Liver (tissue), 9 donors: ENCODE data around the gene CD79B. TPM values are rescaled to one million over a fixed set of nuclear protein-coding genes. Genes with fewer than 3 reads are reported as not detected.

Source experiments
- DNase-seq: peaks from one replicate; pipeline ENCODE4 v3.0.0-alpha.2; 2017; ENCODE audit warnings: low spot score
- H3K27ac ChIP-seq, 2 donors: one replicate each; pipeline ENCODE4 v1.7.0; 2013; ENCODE audit warnings: inconsistent platforms in 2 of 2, low read length in 2 of 2, control low read depth in 1 of 2, low read depth in 1 of 2, mild to moderate bottlenecking in 1 of 2
- H3K27me3 ChIP-seq, 4 donors: one replicate each; pipeline versions ENCODE4 v1.6.1 to v1.7.0; 2013; ENCODE audit warnings: low read length in 3 of 4, inconsistent platforms in 1 of 4, mild to moderate bottlenecking in 1 of 4, moderate library complexity in 1 of 4; ENCODE audit not compliant: control insufficient read depth in 4 of 4, insufficient read depth in 4 of 4
- H3K36me3 ChIP-seq, 4 donors: one replicate each; pipeline versions ENCODE4 v1.6.1 to v1.7.0; 2013; ENCODE audit warnings: low read length in 3 of 4, mild to moderate bottlenecking in 3 of 4, low read depth in 1 of 4, moderate library complexity in 1 of 4; ENCODE audit not compliant: control insufficient read depth in 4 of 4, insufficient read depth in 3 of 4
- H3K4me1 ChIP-seq, 4 donors: one replicate each; pipeline versions ENCODE4 v1.6.1 to v1.7.0; 2013; ENCODE audit warnings: low read length in 3 of 4, mild to moderate bottlenecking in 3 of 4, moderate library complexity in 1 of 4; ENCODE audit not compliant: control insufficient read depth in 4 of 4, insufficient read depth in 4 of 4
- H3K4me3 ChIP-seq, 3 donors: one replicate each; pipeline versions ENCODE4 v1.6.1 to v1.7.0; 2013; ENCODE audit warnings: low read length in 3 of 3, control low read depth in 1 of 3, low read depth in 1 of 3, mild to moderate bottlenecking in 1 of 3
- H3K9ac ChIP-seq, 2 donors: one replicate each; pipeline ENCODE4 v1.7.0; 2013; ENCODE audit warnings: low read length in 2 of 2, mild to moderate bottlenecking in 2 of 2, moderate library complexity in 2 of 2, control low read depth in 1 of 2, low read depth in 1 of 2
- H3K9me3 ChIP-seq, 4 donors: one replicate each; pipeline versions ENCODE4 v1.6.1 to v1.7.0; 2013; ENCODE audit warnings: low read length in 3 of 4; ENCODE audit not compliant: control insufficient read depth in 4 of 4
- ATF3 ChIP-seq: IDR thresholded peaks from 2 replicates; pipeline ENCODE4 v1.6.1; 2016; ENCODE audit warnings: antibody characterized with exemption
- CTCF ChIP-seq: fragments of 150-350 bp; IDR thresholded peaks from 2 replicates; pipeline ENCODE4 v1.5.1; 2017; ENCODE audit warnings: improper control_type of control experiment, low read depth, low read length; ENCODE audit not compliant: missing input control
- EGR1 ChIP-seq, 2 donors: IDR thresholded peaks; 2 replicates each; pipeline ENCODE4 v1.6.1; 2016 to 2018; ENCODE audit warnings: antibody characterized with exemption in 2 of 2, low read depth in 2 of 2
- GABPA ChIP-seq, 2 donors: IDR thresholded peaks in 1 of 2; conservative IDR thresholded peaks in 1 of 2; 2 replicates each; pipeline ENCODE4 v1.6.1; 2016; ENCODE audit warnings: antibody characterized with exemption in 2 of 2, mild to moderate bottlenecking in 1 of 2, moderate library complexity in 1 of 2
- HNF4A ChIP-seq, 2 donors: conservative IDR thresholded peaks; 2 replicates each; pipeline ENCODE4 v1.6.1; 2016; ENCODE audit warnings: antibody characterized with exemption in 2 of 2, mild to moderate bottlenecking in 2 of 2
- HNF4G ChIP-seq: IDR thresholded peaks from 2 replicates; pipeline ENCODE4 v1.6.1; 2016; ENCODE audit warnings: antibody characterized with exemption
- JUND ChIP-seq, 2 donors: IDR thresholded peaks; 2 replicates each; pipeline ENCODE4 v1.6.1; 2016; ENCODE audit warnings: antibody characterized with exemption in 2 of 2
- MAX ChIP-seq: IDR thresholded peaks from 2 replicates; pipeline ENCODE4 v1.6.1; 2016; ENCODE audit warnings: antibody characterized with exemption
- NR2F2 ChIP-seq: IDR thresholded peaks from 2 replicates; pipeline ENCODE4 v1.6.1; 2016; ENCODE audit warnings: antibody characterized with exemption
- RAD21 ChIP-seq, 2 donors: IDR thresholded peaks; 2 replicates each; pipeline ENCODE4 v1.6.1; 2016; ENCODE audit warnings: antibody characterized with exemption in 2 of 2, mild to moderate bottlenecking in 2 of 2
- RXRA ChIP-seq, 2 donors: IDR thresholded peaks; 2 replicates each; pipeline ENCODE4 v1.6.1; 2017 to 2018; ENCODE audit warnings: antibody characterized with exemption in 2 of 2, mild to moderate bottlenecking in 1 of 2
- SP1 ChIP-seq: IDR thresholded peaks from 2 replicates; pipeline ENCODE4 v1.6.1; 2018; ENCODE audit warnings: antibody characterized with exemption, mild to moderate bottlenecking
- TAF1 ChIP-seq: conservative IDR thresholded peaks from 2 replicates; pipeline ENCODE4 v1.6.1; 2016; ENCODE audit warnings: antibody characterized with exemption, mild to moderate bottlenecking
- YY1 ChIP-seq: IDR thresholded peaks from 2 replicates; pipeline ENCODE4 v1.6.1; 2016; ENCODE audit warnings: antibody characterized with exemption, mild to moderate bottlenecking
- ZBTB33 ChIP-seq: IDR thresholded peaks from 2 replicates; pipeline ENCODE4 v1.6.1; 2016; ENCODE audit warnings: antibody characterized with exemption
- WGBS: extraction: QIAGEN DNeasy Blood & Tissue Kit; methylation state at CpG from one replicate; pipeline ENCODE4 v1.1.7; 2013; 5-methylcytosine and 5-hydroxymethylcytosine counted together
- polyA plus RNA-seq, 2 donors: library from polyadenylated mRNA; stranded (reverse) in 1 of 2; unstranded in 1 of 2; fragments of 200-250 nt in 1 of 2; fragments of >200 nt in 1 of 2; fragmentation: Nextera tagmentation in 1 of 2; extraction: Ambion mirVana in 1 of 2; gene quantifications; one replicate each; pipeline versions ENCODE4 v1.2.1 to v1.2.3, GENCODE V29; 2013 to 2015
- total RNA-seq, 2 donors: library from RNA; depleted of rRNA; stranded (reverse); fragments of >200 nt; gene quantifications; one replicate each; pipeline ENCODE4 v1.2.3, GENCODE V29; 2014
- TF ChIP-seq, protein P1 (sequence below): IDR thresholded peaks from 2 replicates; pipeline ENCODE4 v1.6.1; 2016; ENCODE audit warnings: antibody characterized with exemption, mild to moderate bottlenecking
- donor health status: healthy.
- donor health status: healthy.
- donor health status: healthy.
- donor health status: healthy.
- donor health status: healthy.

CD79B gene
- total and polyA plus RNA-seq, 4 donors = 1.3 to 6.5 (median 3.5) TPM

- no peak for DNase-seq
- Histone ChIP-seq H3K9me3 (no peaks in the 10 kb centered on the region), H3K27me3 (no peaks in the 10 kb centered on the region), H3K9ac (no peak overlapping the region), H3K36me3 (no peaks in the 10 kb centered on the region), H3K4me3 (no peak overlapping the region), H3K4me1 (no peaks in the 10 kb centered on the region), H3K27ac (no peak overlapping the region)
- TF ChIP-seq JUND (IDR thresholded peaks at IDR 0.05) (no peak), NR2F2 (no peak), CTCF (no peak), GABPA (IDR thresholded peaks at IDR 0.05 in 1 of 2, conservative IDR thresholded peaks at IDR 0.05 in 1 of 2) (no peak)
- TF ChIP-seq, protein P1, sequence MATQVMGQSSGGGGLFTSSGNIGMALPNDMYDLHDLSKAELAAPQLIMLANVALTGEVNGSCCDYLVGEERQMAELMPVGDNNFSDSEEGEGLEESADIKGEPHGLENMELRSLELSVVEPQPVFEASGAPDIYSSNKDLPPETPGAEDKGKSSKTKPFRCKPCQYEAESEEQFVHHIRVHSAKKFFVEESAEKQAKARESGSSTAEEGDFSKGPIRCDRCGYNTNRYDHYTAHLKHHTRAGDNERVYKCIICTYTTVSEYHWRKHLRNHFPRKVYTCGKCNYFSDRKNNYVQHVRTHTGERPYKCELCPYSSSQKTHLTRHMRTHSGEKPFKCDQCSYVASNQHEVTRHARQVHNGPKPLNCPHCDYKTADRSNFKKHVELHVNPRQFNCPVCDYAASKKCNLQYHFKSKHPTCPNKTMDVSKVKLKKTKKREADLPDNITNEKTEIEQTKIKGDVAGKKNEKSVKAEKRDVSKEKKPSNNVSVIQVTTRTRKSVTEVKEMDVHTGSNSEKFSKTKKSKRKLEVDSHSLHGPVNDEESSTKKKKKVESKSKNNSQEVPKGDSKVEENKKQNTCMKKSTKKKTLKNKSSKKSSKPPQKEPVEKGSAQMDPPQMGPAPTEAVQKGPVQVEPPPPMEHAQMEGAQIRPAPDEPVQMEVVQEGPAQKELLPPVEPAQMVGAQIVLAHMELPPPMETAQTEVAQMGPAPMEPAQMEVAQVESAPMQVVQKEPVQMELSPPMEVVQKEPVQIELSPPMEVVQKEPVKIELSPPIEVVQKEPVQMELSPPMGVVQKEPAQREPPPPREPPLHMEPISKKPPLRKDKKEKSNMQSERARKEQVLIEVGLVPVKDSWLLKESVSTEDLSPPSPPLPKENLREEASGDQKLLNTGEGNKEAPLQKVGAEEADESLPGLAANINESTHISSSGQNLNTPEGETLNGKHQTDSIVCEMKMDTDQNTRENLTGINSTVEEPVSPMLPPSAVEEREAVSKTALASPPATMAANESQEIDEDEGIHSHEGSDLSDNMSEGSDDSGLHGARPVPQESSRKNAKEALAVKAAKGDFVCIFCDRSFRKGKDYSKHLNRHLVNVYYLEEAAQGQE = no peak
- WGBS = 85% methylated on average over 10 of the region's 10 CpGs
These were observed 42.6 kb upstream of the CD79B start for GRCh38 chr17:63974594-63975192.

- Histone ChIP-seq H3K4me1 (no peaks in the 10 kb centered on the region), H3K4me3 (no peak overlapping the region), H3K9ac (no peak overlapping the region), H3K27ac (no peak overlapping the region), H3K36me3 (no peaks in the 10 kb centered on the region), H3K9me3 (no peaks in the 10 kb centered on the region), H3K27me3 (no peaks in the 10 kb centered on the region)
- no peak for DNase-seq
- WGBS = 76% methylated on average over 12 of the region's 12 CpGs
- TF ChIP-seq GABPA (IDR thresholded peaks at IDR 0.05 in 1 of 2, conservative IDR thresholded peaks at IDR 0.05 in 1 of 2) (no peak), RAD21 (IDR thresholded peaks at IDR 0.05) (no peak), NR2F2 (no peak), HNF4A (conservative IDR thresholded peaks at IDR 0.05) (no peak), MAX (no peak), JUND (IDR thresholded peaks at IDR 0.05) (no peak), TAF1 (no peak), EGR1 (IDR thresholded peaks at IDR 0.05; ENCODE audit: low read depth in 2 of 2) (no peak), YY1 (no peak), ZBTB33 (no peak), RXRA (IDR thresholded peaks at IDR 0.05) (no peak), CTCF (no peak), SP1 (no peak), ATF3 (no peak), HNF4G (no peak)
- TF ChIP-seq, protein P1 = no peak
These were observed 41.9 kb upstream of the CD79B start for GRCh38 chr17:63973930-63974593.
